K562 (cell line): ENCODE results near the gene JUND. TPM values are rescaled to one million over a fixed set of nuclear protein-coding genes. Genes with fewer than 3 reads are reported as not detected.

Experiments used
- ATF2 ChIP-seq: sonication (generic); formaldehyde crosslinking; IDR thresholded peaks from 2 replicates; pipeline ENCODE4 v1.8.1; 2022; ENCODE audit warnings: missing genetic modification reagents
- BDP1 ChIP-seq: IDR thresholded peaks from 3 replicates; pipeline ENCODE4 v1.6.1; 2011; ENCODE audit not compliant: insufficient read length, insufficient read depth
- CBX3 ChIP-seq, 2 experiments: IDR thresholded peaks; 1 replicate in 1 of 2; 2 replicates in 1 of 2; pipeline ENCODE4 v1.6.1; 2012; ENCODE audit warnings: inconsistent platforms in 2 of 2, low read length in 2 of 2, borderline replicate concordance in 1 of 2, control low read depth in 1 of 2
- ERF ChIP-seq: fragments of 450-650 bp; formaldehyde crosslinking; IDR thresholded peaks from 2 replicates; pipeline ENCODE4 v1.4.0; 2020; ENCODE audit warnings: mild to moderate bottlenecking, mixed read lengths
- FOSL1 ChIP-seq: fragments of 200-800 bp; sonication (Bioruptor generic); conservative IDR thresholded peaks from 2 replicates; pipeline ENCODE4 v1.6.1; 2016; ENCODE audit warnings: missing genetic modification characterization, missing compliant biosample characterization
- HDAC2 ChIP-seq: fragments of 450-650 bp; IDR thresholded peaks from 2 replicates; pipeline ENCODE4 v1.6.1; 2016; ENCODE audit warnings: mild to moderate bottlenecking
- HDGF ChIP-seq: fragments of 450-650 bp; IDR thresholded peaks from 2 replicates; pipeline ENCODE4 v1.6.1; 2016
- HNRNPLL ChIP-seq: fragments of 200-400 bp; formaldehyde crosslinking; IDR thresholded peaks from 2 replicates; pipeline ENCODE4 v1.6.1; 2017; ENCODE audit warnings: low read length, low read depth, mild to moderate bottlenecking; ENCODE audit not compliant: poor library complexity, severe bottlenecking
- JUNB ChIP-seq: fragments of 450-650 bp; formaldehyde crosslinking; conservative IDR thresholded peaks from 2 replicates; pipeline ENCODE4 v1.4.0; 2020; ENCODE audit warnings: mild to moderate bottlenecking
- MITF ChIP-seq: IDR thresholded peaks from 2 replicates; pipeline ENCODE4 v1.6.1; 2014; ENCODE audit warnings: antibody characterized with exemption
- NR2C1 ChIP-seq, 2 experiments: fragments of 450-650 bp; IDR thresholded peaks; 2 replicates each; pipeline ENCODE4 v1.6.1; 2017; ENCODE audit warnings: mild to moderate bottlenecking in 2 of 2, antibody characterized with exemption in 1 of 2, inconsistent platforms in 1 of 2, missing compliant biosample characterization in 1 of 2, missing genetic modification characterization in 1 of 2
- PATZ1 ChIP-seq: fragments of 250-450 bp; sonication (Bioruptor Pico); IDR thresholded peaks from 2 replicates; pipeline ENCODE4 v1.5.0; 2020; ENCODE audit warnings: mild to moderate bottlenecking, borderline replicate concordance
- POLR2B ChIP-seq: fragments of 450-650 bp; IDR thresholded peaks from 2 replicates; pipeline ENCODE4 v1.6.1; 2018; ENCODE audit warnings: low read depth; ENCODE audit not compliant: partially characterized antibody
- RHOXF2B ChIP-seq: fragments of 250-450 bp; sonication (Bioruptor Pico); conservative IDR thresholded peaks from 2 replicates; pipeline ENCODE4 v1.5.1; 2021
- RREB1 ChIP-seq: fragments of 250-450 bp; sonication (Bioruptor Pico); IDR thresholded peaks from 2 replicates; pipeline ENCODE4 v1.4.0; 2020
- SNIP1 ChIP-seq: fragments of 450-650 bp; IDR thresholded peaks from 2 replicates; pipeline ENCODE4 v1.7.1; 2017; ENCODE audit warnings: low read depth, mild to moderate bottlenecking
- ZNF263 ChIP-seq: sonication (generic); formaldehyde crosslinking; IDR thresholded peaks from 2 replicates; pipeline ENCODE4 v1.8.0; 2022; ENCODE audit warnings: mild to moderate bottlenecking, missing genetic modification reagents, borderline replicate concordance
- polyA plus RNA-seq, 8 experiments: library from polyadenylated mRNA; depleted of rRNA in 4 of 8; stranded (reverse) in 5 of 8; unstranded in 3 of 8; fragments of >200 nt; fragmentation: Nextera tagmentation in 2 of 8; fragmentation: Illumina TruSeq in 1 of 8; extraction: Ambion mirVana in 2 of 8; extraction: Trizol in 1 of 8; gene quantifications; 2 replicates each; pipeline versions ENCODE4 v1.2.1 to v1.2.3, GENCODE V29; 2011 to 2014; ENCODE audit warnings: inconsistent platforms in 1 of 8, missing spikeins in 1 of 8
- total RNA-seq, 7 experiments: library from RNA; depleted of rRNA in 6 of 7; stranded (reverse); fragments of >200 nt in 6 of 7; fragmentation: Illumina TruSeq in 2 of 7; extraction: Trizol in 2 of 7; gene quantifications; 2 replicates each; pipeline versions ENCODE4 v1.2.1 to v1.2.3, GENCODE V29; 2011 to 2021; ENCODE audit warnings: low replicate concordance in 1 of 7

The JUND gene
- total and polyA plus RNA-seq, 9 of the 15 experiments (the other 6 are each of a cell fraction or from before 2014, with no cell fraction given): 6.4 to 286 (median 42.3) TPM

- TF ChIP-seq MITF (no peak), RHOXF2B (CRISPR knock-in tag) (no peak), ZNF263 (no peak; the same call in 1 of the 2 replicates), PATZ1 (CRISPR knock-in tag) (no peak), ERF (CRISPR knock-in tag) (0 out of 2 replicates have a peak, but pooled peaks have one; percentile 21), HNRNPLL (no peak), BDP1 (no peak), NR2C1 (IDR thresholded peaks at IDR 0.05) (peak; percentile 22; the same call in 1 of the 2 replicates), NR2C1 (tag; IDR thresholded peaks at IDR 0.05) (peak; percentile 61; the same call in 1 of the 2 replicates), JUNB (no peak), RREB1 (CRISPR knock-in tag) (no peak), CBX3 (IDR thresholded peaks at IDR 0.05; ENCODE audit: borderline replicate concordance in 1 of 2, low read length in 2 of 2) (no peak), HDGF (peak; percentile 71; the same call in 1 of the 2 replicates), SNIP1 (no peak), ATF2 (CRISPR knock-in tag) (no peak), POLR2B (peak; percentile 55), FOSL1 (tag) (no peak), HDAC2 (peak; percentile 94)
Observed at GRCh38 chr19:18292810-18293641, 11.6 kb upstream of the JUND start (continued).
